CD4-positive, alpha-beta T cell (primary cell): ENCODE results near the gene TACO1. TPM values are rescaled to one million over a fixed set of nuclear protein-coding genes. Genes with fewer than 3 reads are reported as not detected.

Experiments
- ATAC-seq: fragments of 200-7000 bp; cut with Tn5 transposase; one replicate; pipeline ENCODE4 v1.10.0; 2022; ENCODE audit warnings: mild to moderate bottlenecking; ENCODE audit not compliant: poor library complexity
- CTCF ChIA-PET: fragments of 350-600 bp; sonication (Branson Sonifier 250); formaldehyde crosslinking; loops from one replicate; lab custom pipeline; 2021; ENCODE audit warnings: antibody characterized with exemption, inconsistent platforms; lab: Charles Lee
- POLR2A ChIA-PET: fragments of 350-600 bp; sonication (Branson Sonifier 250); formaldehyde crosslinking; loops from one replicate; lab custom pipeline; 2021; ENCODE audit warnings: antibody characterized with exemption, inconsistent platforms; lab: Charles Lee
- DNase-seq, 14 experiments: peaks; one replicate each; pipeline ENCODE4 v3.0.0-alpha.2; 2013 to 2020; ENCODE audit warnings: mixed read lengths in 2 of 14
- H3K27ac ChIP-seq, 2 donors: one replicate each; pipeline versions ENCODE4 v1.5.1 to v1.7.0; 2013; ENCODE audit warnings: low read length in 2 of 2, low read depth in 1 of 2, mild to moderate bottlenecking in 1 of 2
- H3K27me3 ChIP-seq, 2 experiments: 1 replicate in 1 of 2; 2 replicates in 1 of 2; pipeline versions ENCODE4 v1.6.1 to v1.7.0; 2013; ENCODE audit warnings: low read length in 2 of 2, control low read depth in 1 of 2, mild to moderate bottlenecking in 1 of 2, moderate library complexity in 1 of 2; ENCODE audit not compliant: insufficient read depth in 2 of 2, control insufficient read depth in 1 of 2
- H3K36me3 ChIP-seq: one replicate; pipeline ENCODE4 v1.6.1; 2013; ENCODE audit warnings: low read length, control low read depth; ENCODE audit not compliant: insufficient read depth
- H3K4me1 ChIP-seq: one replicate; pipeline ENCODE4 v1.6.1; 2013; ENCODE audit warnings: low read length, control low read depth; ENCODE audit not compliant: insufficient read depth
- H3K4me3 ChIP-seq: one replicate; pipeline ENCODE4 v1.5.1; 2013; ENCODE audit warnings: mild to moderate bottlenecking, low read length, moderate library complexity
- H3K9me3 ChIP-seq, 2 experiments: 1 replicate in 1 of 2; 2 replicates in 1 of 2; pipeline versions ENCODE4 v1.6.1 to v1.7.0; 2013; ENCODE audit warnings: low read length in 2 of 2, mild to moderate bottlenecking in 2 of 2, control low read depth in 1 of 2, moderate library complexity in 1 of 2; ENCODE audit not compliant: control insufficient read depth in 1 of 2, insufficient read depth in 1 of 2
- H3K27ac Mint-ChIP-seq: one replicate; pipeline ENCODE4 v1.8.0; 2020; ENCODE audit warnings: mixed read lengths
- H3K27me3 Mint-ChIP-seq: one replicate; pipeline ENCODE4 v1.8.0; 2021; ENCODE audit warnings: mixed read lengths
- H3K36me3 Mint-ChIP-seq: one replicate; pipeline ENCODE4 v1.8.0; 2021; ENCODE audit warnings: low read depth, mixed read lengths
- H3K4me1 Mint-ChIP-seq: one replicate; pipeline ENCODE4 v1.8.0; 2021; ENCODE audit warnings: low read depth, mixed read lengths
- H3K4me3 Mint-ChIP-seq: one replicate; pipeline ENCODE4 v1.8.0; 2020; ENCODE audit warnings: mild to moderate bottlenecking, mixed read lengths
- H3K9me3 Mint-ChIP-seq: one replicate; pipeline ENCODE4 v1.8.0; 2020; ENCODE audit warnings: mixed read lengths
- CTCF ChIP-seq: fragments of 200-600 bp; IDR thresholded peaks from one replicate; pipeline ENCODE4 v1.8.0; 2022; ENCODE audit warnings: antibody characterized with exemption, mild to moderate bottlenecking
- intact Hi-C, 2 experiments: fragments of 100-400 bp; cut with DNase I in 1 of 2; cut with micrococcal nuclease in 1 of 2; formaldehyde crosslinking; loops; one replicate each; pipeline versions ENCODE4 v1.15.1 to v1.9.0; 2023 to 2025; cut with DNase I, micrococcal nuclease
- total RNA-seq, 174 experiments: library from RNA in 2 of 174; stranded (reverse) in 2 of 174; gene quantifications; one replicate each; pipeline ENCODE4 v1.2.3 and lab custom pipeline; 2021 to 2026

Gene TACO1
- total RNA-seq, 2 experiments from 2014 or later: 11.3 to 13.2 TPM

GRCh38 chr17:63639125-63639524, 38.4 kb downstream of the TACO1 start:
- Histone ChIP-seq H3K9me3 (no peaks in the 10 kb centered on the region), H3K4me3 (no peak overlapping the region), H3K27me3 (no peaks in the 10 kb centered on the region), H3K4me1 (peaks cover 10% of the 10 kb centered on the region), H3K27ac (no peak overlapping the region), H3K36me3 (peaks cover 52% of the 10 kb centered on the region)
- DNase-seq: no peak
- Mint-ChIP-seq H3K9me3 (no peaks in the 10 kb centered on the region), H3K4me3 (no peak overlapping the region), H3K27ac (peak overlapping the region; percentile 6), H3K36me3 (peaks cover 71% of the 10 kb centered on the region), H3K27me3 (no peaks in the 10 kb centered on the region), H3K4me1 (peaks cover 39% of the 10 kb centered on the region)
- no peak for ATAC-seq
- no peak for TF ChIP-seq CTCF
- ChIA-PET CTCF (interaction anchor here (0.8 kb wide), 1 partner anchor 12 kb away, joined by 3 read pairs; no protein-coding TSS in a partner anchor), POLR2A (interaction anchor here (0.9 to 2.0 kb wide), 3 partner anchors 55 to 135 kb away, joined by 3 to 9 read pairs (median 3); partner anchors contain the start of genes CCDC47 and DDX42)
- intact Hi-C loops: no loop called here

DNA sequence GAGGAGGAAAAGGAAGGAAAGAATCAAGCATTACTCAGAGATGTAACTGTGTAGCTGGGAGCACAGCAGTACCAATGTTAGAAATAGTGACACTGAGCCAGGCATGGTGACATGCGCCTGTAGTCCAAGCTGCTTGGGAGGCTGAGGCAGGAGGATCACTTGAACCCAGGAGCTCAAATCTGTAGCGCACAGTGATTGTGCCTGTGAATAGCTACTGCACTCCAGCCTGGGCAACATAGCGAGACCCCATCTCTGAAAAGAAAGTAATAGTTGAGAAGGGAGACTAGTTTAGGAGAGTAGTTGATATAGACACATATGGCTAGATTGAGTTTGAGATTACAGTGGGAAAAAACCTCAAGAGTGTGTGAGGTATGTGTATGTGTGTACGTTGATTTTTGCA, 39.3 kb downstream of the TACO1 start:
- Histone ChIP-seq H3K27ac (no peak overlapping the region), H3K4me3 (no peak overlapping the region), H3K27me3 (no peaks in the 10 kb centered on the region), H3K9me3 (no peaks in the 10 kb centered on the region), H3K36me3 (peaks cover 46% of the 10 kb centered on the region), H3K4me1 (peaks cover 10% of the 10 kb centered on the region)
- ATAC-seq (no peak), DNase-seq (no peak)
- intact Hi-C loops: no loop called here
- POLR2A ChIA-PET: interaction anchor here (2.0 kb wide), 1 partner anchor 54 kb away, joined by 9 read pairs; no protein-coding TSS in a partner anchor
- no peaks in the 10 kb centered on the region for H3K9me3 Mint-ChIP-seq
- H3K4me1 Mint-ChIP-seq: peaks cover 35% of the 10 kb centered on the region
- no peak overlapping the region for H3K4me3 Mint-ChIP-seq
- CTCF ChIA-PET: no interaction called here
- no peak for TF ChIP-seq CTCF
- peaks cover 69% of the 10 kb centered on the region for H3K36me3 Mint-ChIP-seq
- no peaks in the 10 kb centered on the region for H3K27me3 Mint-ChIP-seq
- no peak overlapping the region for H3K27ac Mint-ChIP-seq

DNA sequence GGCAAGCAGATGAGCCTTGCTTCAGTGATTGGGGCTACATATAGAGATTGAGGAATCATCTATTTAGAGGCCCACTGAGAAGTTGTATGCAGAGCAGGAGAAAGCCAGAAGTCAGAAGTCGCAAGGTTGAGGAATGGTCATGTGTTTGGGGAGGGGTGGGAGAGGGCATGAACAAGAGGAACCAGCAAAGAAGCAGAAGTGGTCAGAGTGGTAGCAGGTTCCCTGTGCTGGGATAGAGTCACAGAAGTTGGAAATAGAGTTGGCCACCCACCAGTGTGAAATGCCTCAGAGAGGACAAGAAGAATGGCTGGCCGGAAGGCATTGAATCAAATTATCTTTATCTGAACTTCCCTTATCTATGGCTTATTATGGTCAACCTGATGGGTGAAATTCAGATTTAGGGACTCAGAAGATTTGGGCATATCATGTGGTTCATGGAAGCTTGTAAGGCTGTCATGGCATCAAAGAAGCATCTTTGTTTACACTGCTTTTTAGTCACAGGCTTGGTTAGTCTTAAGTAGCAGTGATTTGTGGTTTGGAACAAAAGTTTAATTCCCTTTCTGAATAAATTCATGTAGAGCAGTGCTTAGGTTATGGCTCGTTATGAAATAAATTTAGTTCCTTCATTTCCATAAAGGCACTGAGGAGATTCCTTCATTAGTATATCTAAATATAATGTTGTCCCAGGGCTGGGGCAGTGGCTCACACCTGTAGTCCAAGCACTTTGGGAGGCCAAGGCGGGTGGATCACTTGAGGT, 41.2 kb downstream of the TACO1 start:
- CTCF ChIA-PET: no interaction called here

More for the DNA sequence above, 41.2 kb downstream of the TACO1 start:
- TF ChIP-seq CTCF: no peak
- Histone ChIP-seq H3K27me3 (no peaks in the 10 kb centered on the region), H3K27ac (no peak overlapping the region), H3K4me3 (no peak overlapping the region), H3K36me3 (peaks cover 46% of the 10 kb centered on the region), H3K4me1 (peaks cover 12% of the 10 kb centered on the region), H3K9me3 (no peaks in the 10 kb centered on the region)
- peak in 3 of 14 experiments; percentile 29 to 66 (median 57) for DNase-seq
- POLR2A ChIA-PET: no interaction called here
- ATAC-seq: peak; percentile 21
- H3K4me1 Mint-ChIP-seq: peaks cover 29% of the 10 kb centered on the region
- no peaks in the 10 kb centered on the region for H3K27me3 Mint-ChIP-seq
- H3K9me3 Mint-ChIP-seq: no peaks in the 10 kb centered on the region
- intact Hi-C loops: no loop called here
- H3K36me3 Mint-ChIP-seq: peaks cover 69% of the 10 kb centered on the region
- H3K27ac Mint-ChIP-seq: no peak overlapping the region
- no peak overlapping the region for H3K4me3 Mint-ChIP-seq
